ENCODE results near the gene NUP210L. TPM values are rescaled to one million over a fixed set of nuclear protein-coding genes. Genes with fewer than 3 reads are reported as not detected.

NUP210L gene
- total and polyA plus RNA-seq, 2 of the 13 experiments (the other 11 are each of a cell fraction or from before 2014, with no cell fraction given): not detected

- peaks cover 32% of the 10 kb centered on the region for H3K4me1 ChIP-seq (ENCODE audit: insufficient read depth, low read length)
- H3K4me3 ChIP-seq (replicated peaks in 1 of 3; ENCODE audit: insufficient read depth in 1 of 3, low read depth in 2 of 3, low read length in 3 of 3): peak overlapping the region in 2 of 3 experiments; percentile 47 to 79; a peak in 5 of 6 replicates
- peaks cover 5% of the 10 kb centered on the region for H4K20me1 ChIP-seq (ENCODE audit: insufficient read depth, low read length)
- H3K79me2 ChIP-seq (ENCODE audit: insufficient read depth, low read length): peaks cover 23% of the 10 kb centered on the region
- no peaks in the 10 kb centered on the region for H3K9me3 ChIP-seq (ENCODE audit: low read length)
- intact Hi-C loops (cut with micrococcal nuclease; ENCODE audit: unreplicated experiment): loop anchor here (5.0 kb wide), 1 partner anchor 310 kb away; the partner anchor contains the start of gene NPR1
- peak overlapping the region; percentile 54 for H2AFZ ChIP-seq (ENCODE audit: low read length)
- TF ChIP-seq YEATS2 (CRISPR knock-in tag; IDR thresholded peaks at IDR 0.05; ENCODE audit: borderline replicate concordance) (no peak), ZMYM2 (CRISPR knock-in tag; IDR thresholded peaks at IDR 0.05) (0 out of 2 replicates have a peak, but pooled peaks have one; percentile 13)
- FAIRE-seq (no peak), DNase-seq (ENCODE audit: low spot score) (no peak), ATAC-seq (no peak)
- no peaks in the 10 kb centered on the region; a peak in 1 of 5 replicates for H3K27me3 ChIP-seq (ENCODE audit: control insufficient read depth in 1 of 2, insufficient read depth in 2 of 2, low read length in 2 of 2)
- BruUV-seq (replicated peaks): no TSS peak
- ChIA-PET POLR2A (interaction anchor here (0.7 to 7.5 kb wide), 12 partner anchors 10 to 219 kb away, joined by 3 to 92 read pairs (median 6); partner anchors contain the start of genes CREB3L4, GATAD2B, JTB and SLC27A3), CTCF (ENCODE audit: low intra/inter-chr PET ratio, low total read pairs) (interaction anchor here (1.8 to 2.9 kb wide), 2 partner anchors 166 to 190 kb away, joined by 21 to 35 read pairs; no protein-coding TSS in a partner anchor)
- 60% methylated on average over 8 of the region's 8 CpGs for WGBS (ENCODE audit: low lambda C conversion rate)
- H3K36me3 ChIP-seq (replicated peaks in 1 of 2; ENCODE audit: control insufficient read depth in 1 of 2, insufficient read depth in 2 of 2, low read length in 2 of 2): peaks cover 2 to 8% of the 10 kb centered on the region in 2 experiments; a peak in 4 of 5 replicates
- in situ Hi-C loops (cut with HindIII; ENCODE audit: extremely low pct_ligation_motif_present, low pct_unique_long_range_greater_than_20kb): loop anchor here (5.0 to 10.0 kb wide), 2 partner anchors 190 to 303 kb away; no protein-coding TSS in a partner anchor
- H3K27ac ChIP-seq (ENCODE audit: extremely low read length, insufficient read depth, low read length): peak overlapping the region; percentile 82
- peak overlapping the region; percentile 51 for H3K9ac ChIP-seq (ENCODE audit: insufficient read depth, low read depth, low read length)
- peak overlapping the region; percentile 97 for H3K4me2 ChIP-seq (ENCODE audit: low read depth, low read length)
Measured at GRCh38 chr1:153987621-153988020, 167.3 kb downstream of the NUP210L start.

DNA sequence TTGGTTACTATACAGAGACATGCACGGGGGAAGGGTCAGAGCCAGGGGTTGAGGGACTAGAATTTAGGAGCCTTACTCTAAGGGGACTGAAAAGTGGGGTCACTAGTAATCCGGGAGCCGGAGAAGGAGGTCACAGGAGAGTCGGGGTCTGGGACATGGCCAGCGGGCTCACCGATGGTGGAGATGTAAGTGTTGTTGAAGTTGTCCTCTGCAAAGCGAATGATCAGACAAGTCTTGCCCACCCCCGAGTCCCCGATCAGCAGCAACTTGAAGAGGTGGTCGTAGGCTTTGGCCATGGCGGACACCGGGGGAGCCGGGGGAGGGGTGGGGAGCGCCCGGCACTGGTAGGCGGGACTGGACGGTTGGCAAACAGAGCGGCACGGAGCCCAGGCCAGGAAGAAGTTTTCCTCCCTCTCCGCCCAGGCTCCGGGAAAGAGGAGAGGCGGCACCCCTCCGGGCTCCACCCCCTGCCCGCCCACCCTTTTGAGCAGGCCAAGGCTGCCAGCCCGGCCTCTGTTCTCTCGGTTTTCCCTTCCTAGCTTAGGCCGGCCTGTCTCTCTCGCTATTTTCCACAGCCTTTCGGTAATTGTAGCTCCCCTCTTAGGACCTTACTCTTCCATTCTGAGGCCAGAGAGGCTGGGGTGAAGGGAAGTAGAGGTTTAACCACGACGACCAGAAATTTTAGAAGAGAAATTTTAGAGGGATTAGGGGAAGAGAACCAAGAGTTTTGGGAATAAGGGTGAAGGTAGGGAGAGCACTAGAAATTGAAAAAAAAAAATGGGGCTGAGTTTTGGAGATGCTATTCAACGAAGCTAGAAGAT lies 168.7 kb downstream of the NUP210L start, which contains the start of gene RAB13:
Gene RAB13, minus strand, starts transcription at position 399 of the 821 bp plus-strand sequence. Its CDS starts 103 bp downstream, at position 296.
- in situ Hi-C loops (cut with HindIII; ENCODE audit: extremely low pct_ligation_motif_present, low pct_unique_long_range_greater_than_20kb): loop anchor here (5.0 to 10.0 kb wide), 2 partner anchors 189 to 301 kb away; no protein-coding TSS in a partner anchor
- BruUV-seq (replicated peaks): no TSS peak
- TF ChIP-seq ZKSCAN1 (IDR thresholded peaks at IDR 0.05; ENCODE audit: low read length) (no peak), ATF7 (IDR thresholded peaks at IDR 0.05) (no peak), ATF7 (CRISPR knock-in tag; IDR thresholded peaks at IDR 0.05) (0 out of 2 replicates have a peak, but pooled peaks have one; percentile 25), ZNF276 (CRISPR knock-in tag; IDR thresholded peaks at IDR 0.05; ENCODE audit: low read depth) (no peak), ZMYM4 (CRISPR knock-in tag; IDR thresholded peaks at IDR 0.05) (no peak), NR1H2 (CRISPR knock-in tag; IDR thresholded peaks at IDR 0.05; ENCODE audit: borderline replicate concordance, low read depth) (no peak), ZNF660 (CRISPR knock-in tag; IDR thresholded peaks at IDR 0.05; ENCODE audit: borderline replicate concordance, low read depth) (no peak), ZNF619 (CRISPR knock-in tag; IDR thresholded peaks at IDR 0.05) (0 out of 2 replicates have a peak, but pooled peaks have one; percentile 14), ZNF367 (CRISPR knock-in tag; IDR thresholded peaks at IDR 0.05; ENCODE audit: borderline replicate concordance) (no peak), ZNF549 (CRISPR knock-in tag; IDR thresholded peaks at IDR 0.05) (no peak)
- TF ChIP-seq, protein P1, sequence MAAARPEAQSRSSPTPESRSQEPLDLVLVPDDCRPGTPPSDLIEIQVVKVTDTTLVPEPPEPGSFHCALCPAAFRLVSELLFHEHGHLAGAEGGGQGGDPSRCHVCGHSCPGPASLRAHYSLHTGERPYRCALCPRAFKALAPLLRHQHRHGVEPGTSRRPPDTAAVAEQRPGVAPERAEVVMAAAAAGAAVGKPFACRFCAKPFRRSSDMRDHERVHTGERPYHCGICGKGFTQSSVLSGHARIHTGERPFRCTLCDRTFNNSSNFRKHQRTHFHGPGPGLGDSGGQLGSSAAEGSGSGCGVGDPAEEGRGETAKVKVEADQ (CRISPR knock-in tag; IDR thresholded peaks at IDR 0.05; ENCODE audit: borderline replicate concordance): no peak

More for the DNA sequence above, 168.7 kb downstream of the NUP210L start, which contains the start of gene RAB13:
- H4K20me1 ChIP-seq (ENCODE audit: insufficient read depth, low read length): no peaks in the 10 kb centered on the region
- CTCF ChIA-PET (ENCODE audit: low intra/inter-chr PET ratio, low total read pairs): interaction anchor here (1.2 to 2.9 kb wide), 4 partner anchors 39 to 237 kb away, joined by 3 to 35 read pairs (median 14); partner anchors contain the start of gene DENND4B
- peaks cover 19% of the 10 kb centered on the region for H3K4me1 ChIP-seq (ENCODE audit: insufficient read depth, low read length)
- no peaks in the 10 kb centered on the region; a peak in 1 of 5 replicates for H3K27me3 ChIP-seq (ENCODE audit: control insufficient read depth in 1 of 2, insufficient read depth in 2 of 2, low read length in 2 of 2)
- peak within 1 kb of the TSS; percentile 82 for H3K27ac ChIP-seq (ENCODE audit: extremely low read length, insufficient read depth, low read length)
- H3K79me2 ChIP-seq (ENCODE audit: insufficient read depth, low read length): peaks cover 13% of the 10 kb centered on the region
- H3K9ac ChIP-seq (ENCODE audit: insufficient read depth, low read depth, low read length): peak within 1 kb of the TSS; percentile 83
- no peak for FAIRE-seq
- H3K36me3 ChIP-seq (replicated peaks in 1 of 2; ENCODE audit: control insufficient read depth in 1 of 2, insufficient read depth in 2 of 2, low read length in 2 of 2): no peaks in the 10 kb centered on the region; a peak in 1 of 5 replicates
- 1% methylated on average over 17 of the region's 32 CpGs for WGBS (ENCODE audit: low lambda C conversion rate)
- H3K4me2 ChIP-seq (ENCODE audit: low read depth, low read length): peak within 1 kb of the TSS; percentile 97
- peak within 1 kb of the TSS; percentile 79 to 93 (median 89) for H3K4me3 ChIP-seq (replicated peaks in 1 of 3; ENCODE audit: insufficient read depth in 1 of 3, low read depth in 2 of 3, low read length in 3 of 3)
- intact Hi-C loops (cut with micrococcal nuclease; ENCODE audit: unreplicated experiment): loop anchor here (1.0 to 5.0 kb wide), 5 partner anchors 8 to 309 kb away; partner anchors contain the start of genes DENND4B and NPR1
- ATAC-seq: peak; percentile 90
- peak; percentile 81 for DNase-seq (ENCODE audit: low spot score)
- POLR2A ChIA-PET: interaction anchor here (0.6 to 7.5 kb wide), 21 partner anchors 8 to 359 kb away, joined by 3 to 92 read pairs (median 3); partner anchors contain the start of genes CREB3L4, CRTC2, DENND4B and GATAD2B
- no peaks in the 10 kb centered on the region for H3K9me3 ChIP-seq (ENCODE audit: low read length)
- peak within 1 kb of the TSS; percentile 97 for H2AFZ ChIP-seq (ENCODE audit: low read length)

Measured in HepG2 (cell line).